Suprapubic skin (tissue), 4 donors: Measurements from ENCODE around the gene PGAM1. TPM values are rescaled to one million over a fixed set of nuclear protein-coding genes. Genes with fewer than 3 reads are reported as not detected.

ENCODE experiments used
- DNase-seq, 2 donors: peaks; one replicate each; pipeline ENCODE4 v3.0.0-alpha.2; 2019; ENCODE audit warnings: low spot score in 2 of 2
- H3K27ac ChIP-seq: fragments of 200-600 bp; sonication (generic); one replicate; pipeline ENCODE4 v1.5.1; 2019
- H3K27me3 ChIP-seq: fragments of 200-600 bp; sonication (generic); one replicate; pipeline ENCODE4 v1.5.1; 2019
- H3K36me3 ChIP-seq: fragments of 200-600 bp; sonication (generic); one replicate; pipeline ENCODE4 v1.5.1; 2019
- H3K4me1 ChIP-seq: fragments of 200-600 bp; sonication (generic); one replicate; pipeline ENCODE4 v1.5.1; 2019
- H3K4me3 ChIP-seq: fragments of 200-600 bp; sonication (generic); one replicate; pipeline ENCODE4 v1.5.1; 2019; ENCODE audit warnings: mild to moderate bottlenecking
- H3K9me3 ChIP-seq: fragments of 200-600 bp; sonication (generic); one replicate; pipeline ENCODE4 v1.5.1; 2019
- CTCF ChIP-seq, 2 donors: fragments of 200-600 bp in 1 of 2; fragments of 450-650 bp in 1 of 2; sonication (generic) in 1 of 2; IDR thresholded peaks; one replicate each; pipeline ENCODE4 v1.5.1; 2016 to 2019; ENCODE audit warnings: antibody characterized with exemption in 2 of 2, mild to moderate bottlenecking in 1 of 2, moderate library complexity in 1 of 2
- EP300 ChIP-seq: sonication (generic); formaldehyde crosslinking; IDR thresholded peaks from one replicate; pipeline ENCODE4 v1.6.1; 2017; ENCODE audit warnings: antibody characterized with exemption
- POLR2A ChIP-seq, 2 donors: fragments of 450-650 bp; IDR thresholded peaks; one replicate each; pipeline ENCODE4 v1.6.1; 2017; ENCODE audit warnings: antibody characterized with exemption in 2 of 2, mild to moderate bottlenecking in 2 of 2, moderate library complexity in 2 of 2
- POLR2AphosphoS5 ChIP-seq, 3 donors: sonication (generic); formaldehyde crosslinking; IDR thresholded peaks; one replicate each; pipeline ENCODE4 v1.6.1; 2017; ENCODE audit warnings: antibody characterized with exemption in 3 of 3
- WGBS: methylation state at CpG from one replicate; pipeline ENCODE4 v1.1.5; 2018; 5-methylcytosine and 5-hydroxymethylcytosine counted together
- total RNA-seq, 4 donors: library from RNA; depleted of rRNA; stranded (reverse); fragments of >200 nt; gene quantifications; one replicate each; pipeline ENCODE4 v1.1.0, GENCODE V29; 2016

Gene PGAM1
- total RNA-seq, 4 donors from 2014 or later = 106 to 238 (median 209) TPM

DNA sequence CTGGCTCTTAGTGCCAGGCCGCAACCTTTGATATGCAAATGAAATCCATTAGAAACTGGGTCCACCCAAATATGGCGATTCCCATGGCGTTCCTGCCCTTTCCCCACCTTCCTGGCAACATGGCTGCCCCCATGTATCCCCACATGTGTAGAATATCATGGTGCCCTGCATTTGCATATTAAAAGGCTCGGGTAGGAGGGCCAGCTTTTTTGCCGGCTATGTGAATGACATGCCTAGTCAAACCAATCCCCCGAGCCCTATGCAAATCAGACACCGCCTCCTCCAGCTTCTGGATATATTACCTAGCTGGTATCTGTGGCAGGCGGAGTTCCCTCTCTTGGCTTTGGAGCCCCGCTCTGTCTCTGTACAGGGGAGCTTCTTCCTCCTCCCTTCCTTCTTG is 53.9 kb downstream of the PGAM1 start:
- H3K36me3 ChIP-seq = peaks cover 73% of the 10 kb centered on the region
- no peak for DNase-seq
- no peaks in the 10 kb centered on the region for H3K9me3 ChIP-seq
- H3K4me3 ChIP-seq = no peak overlapping the region
- H3K4me1 ChIP-seq = peaks cover 27% of the 10 kb centered on the region
- WGBS = 55% methylated on average over 9 of the region's 9 CpGs
- TF ChIP-seq CTCF (IDR thresholded peaks at IDR 0.05) = no peak
- no peak for TF ChIP-seq POLR2A (IDR thresholded peaks at IDR 0.05)
- TF ChIP-seq EP300 = no peak
- TF ChIP-seq POLR2AphosphoS5 (IDR thresholded peaks at IDR 0.05) = no peak
- H3K27ac ChIP-seq = no peak overlapping the region
- no peaks in the 10 kb centered on the region for H3K27me3 ChIP-seq

GRCh38 chr10:97481071-97481470 is 55.1 kb downstream of the PGAM1 start:
- no peak for DNase-seq
- Histone ChIP-seq H3K27ac (no peak overlapping the region), H3K27me3 (no peaks in the 10 kb centered on the region), H3K4me3 (no peak overlapping the region), H3K36me3 (peaks cover 65% of the 10 kb centered on the region), H3K4me1 (peaks cover 27% of the 10 kb centered on the region), H3K9me3 (no peaks in the 10 kb centered on the region)
- TF ChIP-seq POLR2AphosphoS5 (IDR thresholded peaks at IDR 0.05) = no peak
- no peak for TF ChIP-seq CTCF (IDR thresholded peaks at IDR 0.05)
- no peak for TF ChIP-seq EP300
- no peak for TF ChIP-seq POLR2A (IDR thresholded peaks at IDR 0.05)
- WGBS = 30% methylated on average over 4 of the region's 4 CpGs

- DNase-seq = no peak
- no peaks in the 10 kb centered on the region for H3K9me3 ChIP-seq
- TF ChIP-seq EP300 (no peak), POLR2AphosphoS5 (IDR thresholded peaks at IDR 0.05) (no peak), CTCF (IDR thresholded peaks at IDR 0.05) (no peak), POLR2A (IDR thresholded peaks at IDR 0.05) (no peak)
- no peak overlapping the region for H3K27ac ChIP-seq
- H3K27me3 ChIP-seq = no peaks in the 10 kb centered on the region
- no peak overlapping the region for H3K4me3 ChIP-seq
- H3K4me1 ChIP-seq = peaks cover 27% of the 10 kb centered on the region
- peaks cover 52% of the 10 kb centered on the region for H3K36me3 ChIP-seq
- 93% methylated on average over 1 of the region's 1 CpG for WGBS
Observed at GRCh38 chr10:97482381-97482780, 56.4 kb downstream of the PGAM1 start.

Other genes with a start within 250 kb of the PGAM1 start
- under 1 TPM in 3 of 4 donors, not detected in 1; 0.10 to 0.40 (median 0.11) TPM for gene SLIT1, start 240.2 kb upstream of the PGAM1 start, total RNA-seq
- gene ARHGAP19, start 133.6 kb upstream of the PGAM1 start, total RNA-seq = 10 to 100 TPM in 3 of 4 donors, 1 to 10 TPM in 1; 8.0 to 12.8 (median 11.2) TPM
- 1 to 10 TPM; 5.2 to 8.4 (median 7.2) TPM for gene FRAT1, start 106.9 kb upstream of the PGAM1 start, total RNA-seq
- 10 to 100 TPM; 30.9 to 58.0 (median 38.4) TPM for gene FRAT2, start 91.5 kb upstream of the PGAM1 start, total RNA-seq
- gene RRP12, start 24.9 kb upstream of the PGAM1 start, total RNA-seq = 10 to 100 TPM; 24.5 to 49.3 (median 48.6) TPM
- 10 to 100 TPM; 24.0 to 35.1 (median 28.5) TPM for gene EXOSC1, start 19.8 kb downstream of the PGAM1 start, total RNA-seq
- 10 to 100 TPM; 24.5 to 35.8 (median 28.2) TPM for gene ZDHHC16, start 20.0 kb downstream of the PGAM1 start, total RNA-seq
- gene MMS19, start 72.2 kb downstream of the PGAM1 start, total RNA-seq = 100 to 1,000 TPM; 111 to 238 (median 118) TPM
- 10 to 100 TPM; 15.2 to 50.8 (median 36.4) TPM for gene UBTD1, start 72.7 kb downstream of the PGAM1 start, total RNA-seq
- 1 to 10 TPM in 2 of 4 donors, under 1 TPM in 1, not detected in 1; 0.45 to 2.5 (median 2.0) TPM for gene ANKRD2, start 146.6 kb downstream of the PGAM1 start, total RNA-seq
- 1 to 10 TPM in 3 of 4 donors, under 1 TPM in 1; 0.80 to 6.2 (median 4.0) TPM for gene HOGA1, start 158.2 kb downstream of the PGAM1 start, total RNA-seq
- gene C10orf62, start 163.5 kb downstream of the PGAM1 start, total RNA-seq = not detected
- gene MORN4, start 207.3 kb downstream of the PGAM1 start, total RNA-seq = 1 to 10 TPM; 1.3 to 5.6 (median 2.4) TPM
- 10 to 100 TPM; 13.2 to 24.0 (median 20.9) TPM for gene PI4K2A, start 214.5 kb downstream of the PGAM1 start, total RNA-seq